COLO668 (cell line): ENCODE data around the gene TNFAIP2.

Experiments used
- DNase-seq: peaks from one replicate; lab custom pipeline; 2025; ENCODE audit not compliant: unreplicated experiment; lab: John Stamatoyannopoulos, UW

The TNFAIP2 gene

DNA sequence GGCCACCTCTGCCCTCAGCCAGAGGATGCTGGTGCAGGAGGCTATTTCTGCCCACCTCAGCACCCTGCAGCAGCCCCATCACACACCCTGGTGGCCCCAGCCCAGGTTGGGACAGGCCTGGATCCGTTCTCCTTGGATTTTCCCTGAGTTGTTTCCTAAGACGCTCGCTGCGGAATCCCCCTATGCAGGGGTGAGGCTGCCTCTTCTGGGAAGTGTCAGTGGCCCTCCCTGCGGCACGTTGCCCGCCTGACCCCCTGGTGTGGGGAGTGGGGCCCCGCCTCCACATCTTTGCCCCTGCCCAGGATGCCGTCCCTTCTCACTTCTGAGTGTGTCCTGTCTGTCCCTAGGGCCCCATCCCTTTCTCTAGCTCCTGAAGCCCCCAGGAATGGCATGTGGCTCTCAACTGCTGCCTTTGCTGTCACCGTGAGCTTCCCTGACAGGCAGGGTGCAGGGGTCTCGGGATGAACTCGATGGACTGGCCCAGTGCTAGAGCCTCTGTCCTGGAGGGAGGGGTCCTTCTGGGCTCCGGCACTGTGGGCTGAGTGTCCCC lies 29.3 kb upstream of the TNFAIP2 start:
- no peak for DNase-seq

DNA sequence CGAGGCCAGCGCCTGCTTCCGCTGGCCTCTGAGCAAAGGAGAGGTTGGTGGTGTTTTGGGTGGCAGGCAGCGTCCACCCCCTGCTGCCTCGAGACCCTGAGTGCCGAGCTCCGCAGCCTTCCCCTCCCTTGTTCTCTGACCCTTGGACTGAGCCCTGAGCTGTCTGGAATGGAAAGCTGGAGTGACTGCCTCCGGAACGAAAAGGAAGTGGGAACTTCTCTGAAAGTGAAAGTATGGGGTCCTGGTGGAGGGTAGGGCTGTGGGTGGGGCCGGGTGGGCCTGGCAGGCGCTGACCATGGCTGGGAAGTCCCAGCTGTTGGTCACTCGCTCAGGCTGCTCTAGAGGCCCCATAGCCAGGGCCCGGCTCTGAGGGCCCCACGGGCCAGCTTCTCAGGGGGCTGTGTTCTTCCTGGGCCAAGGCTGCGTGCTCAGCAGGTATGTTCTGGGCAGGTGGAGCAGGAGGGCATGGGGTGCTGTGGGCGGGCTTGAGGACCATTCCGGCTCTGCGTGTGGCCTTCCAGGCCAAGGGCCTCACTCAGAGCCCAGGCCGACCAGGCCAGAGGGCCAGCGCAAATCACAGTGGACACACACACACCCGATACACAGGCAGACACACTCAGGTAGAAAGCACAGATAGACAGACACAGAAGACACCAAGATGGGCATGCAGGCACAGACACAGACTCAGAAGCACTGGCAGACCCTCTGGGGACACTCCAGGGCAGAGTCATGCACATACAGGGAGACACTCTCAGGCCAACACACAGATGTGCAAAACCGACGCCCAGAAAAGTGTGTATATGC lies 28.7 kb upstream of the TNFAIP2 start, which contains the start of gene EXOC3L4:
Gene EXOC3L4 (plus strand): TSS at position 320 of the 804 bp plus-strand sequence. CDS start 5,495 bp downstream, outside the sequence.
- no peak for DNase-seq

DNA sequence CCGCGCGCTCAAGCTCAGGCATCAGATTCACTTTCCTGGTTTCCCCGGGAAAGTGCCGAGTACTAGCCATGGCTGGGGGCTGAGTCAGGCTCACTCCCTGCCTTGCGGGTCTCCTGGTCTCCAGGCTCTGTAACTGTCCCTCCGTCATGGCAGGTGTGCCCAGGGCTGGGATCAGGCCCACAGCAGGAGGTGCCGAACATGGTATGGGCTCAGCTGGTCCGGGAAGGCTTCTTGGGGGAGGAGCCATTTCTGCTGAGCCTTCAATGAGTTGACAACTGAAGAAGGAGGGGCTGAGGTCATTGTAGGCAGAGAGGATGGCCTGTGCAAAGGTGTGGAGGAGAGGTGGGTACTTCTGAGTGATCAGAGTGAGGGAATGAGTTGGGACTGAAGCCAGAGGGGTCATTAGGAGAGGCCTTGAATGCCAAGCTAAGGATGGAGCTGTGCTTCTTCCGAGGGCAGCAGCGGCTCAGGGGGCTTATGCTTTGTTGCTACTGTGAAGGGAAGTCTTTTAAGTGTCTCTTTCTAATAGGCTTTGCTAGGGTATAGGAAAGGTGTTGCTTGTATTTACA lies 28.0 kb upstream of the TNFAIP2 start:
- no peak for DNase-seq

DNA sequence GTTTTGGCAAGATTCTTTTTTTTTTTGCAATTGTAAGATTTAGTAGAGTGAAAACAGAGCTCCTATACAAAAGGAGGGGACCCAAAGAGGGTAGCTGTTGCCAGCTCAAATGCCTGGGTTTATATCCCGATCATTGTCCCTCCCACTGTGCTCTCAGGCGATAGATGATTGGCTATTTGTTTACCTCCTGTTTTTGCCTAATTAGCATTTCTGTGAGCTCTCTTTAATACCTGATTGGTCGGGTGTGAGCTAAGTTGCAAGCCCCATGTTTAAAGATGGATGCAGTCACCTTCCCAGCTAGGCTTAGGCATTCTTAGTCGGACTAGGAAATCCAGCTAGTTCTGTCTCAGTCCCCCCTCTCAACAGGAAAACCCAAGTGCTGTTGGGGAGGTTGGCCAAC lies 26.9 kb upstream of the TNFAIP2 start:
- no peak for DNase-seq

DNA sequence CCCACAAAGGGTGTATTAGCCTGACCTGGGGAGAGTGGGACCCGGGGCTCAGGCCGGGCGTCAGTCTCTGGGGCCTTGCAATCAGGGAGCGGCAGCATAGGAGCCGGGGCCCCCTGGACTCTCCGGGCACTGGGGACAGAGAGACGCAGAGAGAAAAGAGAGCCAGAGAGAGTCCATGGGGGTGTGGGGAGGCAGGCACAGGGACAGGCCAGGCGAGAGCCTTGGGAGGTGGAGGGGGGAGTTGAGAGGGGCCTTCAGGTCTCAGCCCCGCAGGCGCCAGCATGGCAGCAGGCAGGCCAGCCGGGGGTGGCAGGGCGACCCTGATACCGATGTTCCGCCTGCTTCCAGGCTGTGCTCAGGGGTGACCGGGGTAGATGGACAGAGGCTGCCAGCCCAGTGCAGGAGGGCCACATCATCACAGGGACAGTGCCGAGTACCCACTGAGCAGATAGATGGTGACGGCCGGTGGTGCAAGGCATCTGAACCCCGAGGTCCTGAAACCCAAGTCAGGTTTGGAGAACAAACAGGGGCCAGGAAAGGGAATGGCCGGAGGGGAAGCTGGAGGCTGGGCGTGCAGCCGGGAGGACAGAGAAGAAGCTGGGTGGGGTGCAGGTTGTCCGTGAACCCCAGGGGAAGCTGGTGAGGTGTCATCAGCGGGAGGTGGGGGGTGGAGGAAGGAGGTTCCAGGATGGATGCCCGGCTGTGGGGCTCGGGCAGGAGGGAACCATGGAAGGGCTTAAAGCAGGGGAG lies 25.8 kb upstream of the TNFAIP2 start:
- no peak for DNase-seq

DNA sequence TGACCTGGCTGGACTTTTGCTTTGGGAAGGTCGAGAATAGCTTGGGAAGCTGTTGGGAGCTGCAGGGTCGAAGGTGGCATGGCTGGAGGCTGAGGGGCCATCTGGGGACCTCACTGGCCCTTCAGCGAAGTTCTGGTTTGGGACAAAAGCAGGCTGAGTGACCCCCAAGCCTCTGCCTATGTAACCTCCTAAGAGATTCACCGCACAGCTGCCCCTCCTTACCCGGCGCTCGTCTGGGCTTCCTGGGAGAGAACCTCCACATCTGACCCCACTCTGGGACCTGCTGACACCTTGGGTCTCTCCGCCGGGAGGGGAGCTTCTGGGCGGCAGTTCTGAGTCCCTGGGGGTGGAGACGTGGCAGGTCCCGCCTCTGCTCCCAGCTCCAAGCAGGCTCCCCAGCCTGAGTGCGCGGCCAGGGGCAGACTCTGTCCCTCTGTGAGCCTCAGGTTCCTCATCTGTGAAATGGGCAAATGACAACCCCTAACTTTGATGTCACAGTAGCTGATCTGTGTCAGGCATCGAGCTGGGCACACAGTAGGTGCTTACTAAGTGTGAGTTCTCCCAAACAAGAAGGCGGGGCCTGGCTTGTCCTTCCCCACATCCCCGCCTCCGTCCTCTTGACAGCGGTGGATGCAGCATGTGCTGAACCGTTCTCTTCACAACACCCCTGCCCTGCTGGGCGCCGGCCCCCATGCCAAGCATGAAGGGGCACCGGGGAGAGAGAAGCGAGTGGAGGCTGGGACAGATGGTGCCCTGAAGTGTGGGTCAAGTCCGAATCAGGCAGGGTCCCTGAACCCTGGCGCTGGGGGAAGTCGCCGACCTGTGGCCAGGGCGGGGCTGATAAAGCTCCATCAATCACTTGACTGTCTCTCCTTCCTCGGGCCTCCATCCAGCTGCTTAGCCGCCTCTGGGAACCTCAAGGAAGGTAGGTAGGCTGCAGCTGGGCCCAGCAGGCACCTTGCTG lies 25.0 kb upstream of the TNFAIP2 start:
- no peak for DNase-seq

DNA sequence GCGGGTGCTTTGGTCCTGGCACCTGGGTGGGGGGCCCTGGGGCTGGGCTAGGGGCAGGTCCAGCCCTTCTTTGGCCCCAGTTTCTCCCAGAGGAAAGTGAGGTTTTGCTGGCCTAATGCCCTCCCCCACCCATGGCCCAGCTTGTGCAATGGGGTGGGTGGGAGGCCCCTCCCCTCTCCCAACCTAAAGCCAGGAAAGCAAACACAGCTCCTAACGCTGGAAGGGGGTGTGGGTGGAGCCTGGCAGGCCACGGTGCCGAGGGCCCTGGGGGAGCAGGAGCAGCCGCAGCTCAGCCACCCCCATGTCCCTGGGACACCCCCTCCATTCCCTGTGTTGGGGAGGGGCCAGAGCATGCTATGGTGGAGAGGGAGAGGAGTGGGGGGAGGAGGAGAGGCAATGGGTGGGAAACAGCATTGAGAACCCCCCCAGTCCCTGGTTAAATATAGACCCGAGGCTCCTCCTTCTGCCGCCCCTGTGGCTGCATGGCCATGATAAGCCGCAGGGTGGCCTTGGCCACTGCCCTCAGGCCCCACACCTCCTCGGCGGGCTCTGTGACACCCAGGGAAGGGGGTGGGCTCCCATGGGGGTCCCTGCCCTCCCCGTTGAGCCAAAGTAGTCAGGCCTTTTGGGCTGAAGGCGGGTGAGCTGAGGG lies 24.1 kb upstream of the TNFAIP2 start:
- no peak for DNase-seq

DNA sequence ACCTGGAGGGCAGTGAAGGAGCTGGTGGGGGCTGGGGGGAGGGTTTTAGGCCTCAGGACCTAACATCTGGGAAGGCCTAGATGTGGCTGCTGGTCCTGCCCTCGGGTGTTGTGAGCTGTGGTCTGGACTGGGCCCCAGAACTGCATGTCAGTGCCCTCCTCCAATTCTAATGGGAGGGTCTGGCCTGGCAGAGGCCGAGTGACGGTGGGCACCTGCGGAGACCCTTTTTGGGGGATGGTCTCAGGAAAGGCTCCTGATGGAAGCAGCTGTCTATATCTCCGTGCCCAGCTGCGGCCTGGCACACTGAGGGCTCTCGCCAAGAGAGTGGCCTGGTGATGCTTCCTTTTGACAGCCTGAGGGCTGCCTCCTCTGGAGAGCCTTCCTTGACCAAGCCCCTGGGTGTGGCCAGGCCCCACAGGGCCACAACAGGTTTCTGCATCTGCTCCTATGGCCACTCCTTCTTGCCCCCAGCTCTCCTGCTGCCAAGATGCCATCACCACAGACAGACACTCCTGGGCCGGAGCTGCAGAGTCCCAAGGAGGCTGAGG lies 23.5 kb upstream of the TNFAIP2 start:
- DNase-seq = no peak

DNA sequence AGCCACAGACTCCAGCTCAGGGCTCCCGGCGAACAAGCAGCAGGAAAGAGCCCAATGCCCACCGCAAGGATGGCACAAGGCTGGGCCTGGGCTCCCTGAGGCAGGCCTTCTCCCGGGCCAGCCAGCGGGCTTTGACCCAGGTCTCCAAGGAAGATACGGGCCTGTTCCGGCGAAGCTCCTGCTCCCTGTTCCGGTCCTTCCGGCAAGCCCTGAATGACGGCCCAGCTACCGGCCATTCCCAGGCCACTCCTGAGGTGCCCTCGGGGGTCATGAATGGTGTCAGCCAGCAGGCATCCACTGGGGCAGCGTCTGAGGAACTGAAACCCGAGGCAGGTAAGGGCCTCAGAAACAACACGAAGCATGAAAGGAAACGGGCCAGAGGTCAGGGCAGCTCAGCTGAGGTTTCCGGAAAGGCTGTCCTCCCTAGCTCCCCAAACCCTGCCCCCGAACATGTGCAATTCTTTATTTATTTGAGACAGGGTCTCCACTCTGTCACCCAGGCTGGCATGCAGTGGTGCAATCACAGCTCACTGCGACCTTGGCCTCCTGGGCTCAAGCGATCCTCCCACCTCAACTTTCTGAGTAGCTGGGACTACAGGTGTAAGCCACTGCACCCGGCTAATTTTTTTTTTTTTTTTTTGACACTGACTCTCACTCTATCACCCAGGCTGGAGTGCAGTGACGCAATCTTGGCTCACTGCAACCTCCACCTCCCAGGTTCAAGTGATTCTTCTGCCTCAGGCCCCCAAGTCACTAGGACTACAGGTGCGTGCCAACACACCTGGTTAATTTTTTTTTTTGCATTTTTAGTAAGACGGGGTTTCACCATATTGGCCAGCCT lies 22.8 kb upstream of the TNFAIP2 start:
- DNase-seq = no peak

DNA sequence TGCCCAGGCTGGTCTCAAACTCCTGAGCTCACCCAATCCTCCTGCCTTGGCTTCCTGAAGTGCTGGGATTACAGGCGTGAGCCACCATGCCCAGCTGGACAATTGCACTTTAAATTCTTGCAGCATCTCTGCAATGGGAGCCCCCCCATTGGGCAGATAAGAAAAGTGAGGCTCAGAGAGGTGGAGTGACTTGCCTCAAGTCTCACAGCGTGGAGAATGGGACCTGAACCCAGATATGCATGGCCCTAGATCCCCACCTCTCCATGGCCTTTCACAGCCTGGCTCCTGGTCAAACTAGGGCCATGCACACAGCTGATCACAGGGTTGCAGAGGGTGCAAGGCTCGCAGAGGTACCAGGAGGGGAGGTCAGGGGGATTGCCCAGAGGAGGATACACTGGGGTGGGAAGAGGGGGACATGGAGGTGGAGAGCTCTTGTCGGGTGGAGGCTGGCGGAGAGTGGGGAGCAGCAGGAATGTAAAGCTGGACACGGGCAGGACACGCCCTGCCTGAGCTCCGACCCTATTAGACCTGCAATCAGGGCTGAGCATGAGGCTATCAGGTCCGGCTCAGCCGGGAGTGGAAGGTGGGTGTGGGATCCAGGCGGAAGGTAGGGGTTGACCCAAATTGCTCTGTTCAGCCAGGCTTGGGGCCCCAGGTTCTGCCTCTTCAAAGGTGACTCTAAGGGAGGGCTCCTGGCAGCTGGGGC lies 21.9 kb upstream of the TNFAIP2 start:
- no peak for DNase-seq

DNA sequence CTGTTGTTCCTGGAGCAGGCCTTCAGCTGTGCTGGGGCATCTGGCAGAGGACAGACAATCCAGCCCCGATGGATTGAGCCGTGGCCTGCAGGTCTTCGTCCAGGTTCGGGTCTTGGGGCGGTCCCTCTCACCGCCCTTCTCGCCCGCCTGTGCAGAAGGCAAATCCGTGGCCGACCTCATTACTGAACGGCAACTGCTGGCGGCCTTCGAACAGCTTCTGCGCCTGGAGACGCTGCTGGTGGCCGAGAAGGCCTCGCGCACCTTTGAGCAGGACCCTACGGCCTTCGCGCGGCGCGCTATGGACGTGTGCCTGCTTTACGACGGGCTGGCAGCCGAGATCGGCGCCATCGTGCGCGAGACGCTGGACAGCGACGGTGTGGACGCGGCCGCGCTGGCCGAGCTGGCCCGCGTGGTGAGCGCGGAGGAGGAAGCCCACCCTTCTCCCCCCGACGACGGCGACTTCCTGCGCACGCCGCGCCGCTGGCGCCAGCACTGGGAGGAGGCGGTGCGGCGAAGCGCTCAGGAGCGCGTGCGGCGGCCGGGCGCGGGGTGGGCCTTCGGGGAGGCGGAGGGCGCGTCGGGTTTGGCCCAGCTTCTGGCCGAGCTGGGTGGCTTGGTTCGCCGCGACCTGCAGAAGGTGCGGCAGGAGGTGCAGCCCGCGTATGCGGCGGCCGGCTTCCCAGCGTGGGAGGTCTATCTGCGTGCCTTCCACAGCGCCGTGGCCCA lies 21.1 kb upstream of the TNFAIP2 start:
- DNase-seq = no peak

DNA sequence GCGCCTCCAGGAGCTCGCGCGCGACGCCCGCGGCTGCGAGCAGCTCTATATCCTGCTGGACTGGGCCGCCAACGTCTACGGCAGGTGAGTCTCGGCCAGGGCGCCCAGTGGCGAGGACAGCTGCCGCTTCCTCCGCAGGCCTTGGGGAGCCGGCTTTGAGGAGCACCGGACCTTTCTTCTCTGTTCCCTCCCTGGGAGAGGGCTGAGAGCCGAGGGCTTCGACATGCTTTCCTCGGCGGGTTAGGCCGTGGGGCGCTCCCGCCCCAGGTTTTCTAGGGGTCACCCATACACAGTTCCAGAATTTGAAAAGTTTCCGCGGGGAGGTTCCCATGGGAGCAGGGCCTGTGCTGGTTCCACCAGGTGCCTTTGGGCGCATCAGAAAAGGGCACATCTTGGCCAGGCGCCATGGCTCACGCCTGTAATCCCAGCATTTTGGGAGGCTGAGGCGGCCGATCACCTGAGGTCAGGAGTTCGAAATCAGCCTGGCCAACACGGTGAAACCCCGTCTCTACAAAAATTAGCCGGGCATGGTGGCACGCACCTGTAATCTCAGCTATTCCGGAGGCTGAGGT lies 20.5 kb upstream of the TNFAIP2 start:
- peak; percentile 49 for DNase-seq

DNA sequence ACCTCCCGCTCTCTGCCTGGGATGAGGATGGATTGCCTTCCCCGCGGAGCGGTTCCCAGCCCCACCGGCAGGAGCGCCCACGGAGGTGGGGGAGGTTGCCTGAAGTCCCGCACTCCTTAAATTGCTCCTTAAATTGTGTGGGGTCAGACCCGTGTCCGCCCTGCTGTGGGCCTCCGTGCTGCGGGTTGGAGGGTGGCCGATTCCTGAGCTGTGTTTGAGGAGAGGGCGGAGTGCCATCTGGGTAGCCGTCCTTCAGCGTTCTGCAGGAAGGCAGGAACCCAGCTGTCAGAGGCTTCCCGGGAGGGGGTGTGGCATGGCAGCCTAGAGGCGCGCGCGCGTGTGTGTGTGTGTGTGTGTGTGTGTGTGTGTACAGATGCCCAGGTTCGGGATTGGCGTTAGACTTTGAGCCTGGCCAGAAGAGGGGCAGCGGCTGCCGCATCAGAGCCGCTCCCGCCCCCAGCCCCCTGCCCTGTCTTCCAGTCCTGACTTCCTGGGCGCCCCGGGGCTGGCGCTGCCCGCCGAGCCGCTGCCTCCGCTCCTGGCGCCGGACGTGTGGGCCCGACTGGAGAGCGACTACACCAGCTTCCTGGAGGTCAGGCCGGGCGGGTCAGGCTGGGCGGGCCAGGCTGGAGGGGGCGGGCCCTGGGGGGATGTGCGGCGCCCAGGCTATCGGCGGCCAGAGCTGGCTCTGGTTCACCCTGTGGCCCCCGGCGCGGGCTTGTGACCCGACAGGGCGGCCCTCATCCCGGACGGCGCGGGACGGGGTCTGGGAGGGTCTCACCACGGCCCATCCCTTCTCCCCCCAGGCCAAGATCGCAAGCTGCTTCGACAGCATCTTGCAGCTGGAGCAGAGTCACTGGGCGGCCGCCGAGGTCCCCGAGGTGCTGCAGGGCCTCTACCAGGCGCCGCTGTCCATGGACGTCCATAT lies 19.5 kb upstream of the TNFAIP2 start:
- DNase-seq = peak; percentile 91

DNA sequence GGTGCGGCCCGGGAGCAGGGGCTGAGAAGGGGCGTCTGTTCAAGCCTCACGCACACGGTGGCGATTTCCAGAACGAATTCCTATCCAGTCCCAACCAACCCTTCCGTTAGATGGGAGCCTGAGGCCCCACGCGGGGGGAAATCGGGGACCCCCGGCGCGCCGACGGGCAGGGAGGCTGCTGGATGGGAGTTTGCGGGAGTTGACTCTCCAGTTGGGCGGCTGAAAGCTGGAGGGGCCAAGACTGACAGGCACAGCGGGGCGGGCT lies 18.9 kb upstream of the TNFAIP2 start:
- no peak for DNase-seq

DNA sequence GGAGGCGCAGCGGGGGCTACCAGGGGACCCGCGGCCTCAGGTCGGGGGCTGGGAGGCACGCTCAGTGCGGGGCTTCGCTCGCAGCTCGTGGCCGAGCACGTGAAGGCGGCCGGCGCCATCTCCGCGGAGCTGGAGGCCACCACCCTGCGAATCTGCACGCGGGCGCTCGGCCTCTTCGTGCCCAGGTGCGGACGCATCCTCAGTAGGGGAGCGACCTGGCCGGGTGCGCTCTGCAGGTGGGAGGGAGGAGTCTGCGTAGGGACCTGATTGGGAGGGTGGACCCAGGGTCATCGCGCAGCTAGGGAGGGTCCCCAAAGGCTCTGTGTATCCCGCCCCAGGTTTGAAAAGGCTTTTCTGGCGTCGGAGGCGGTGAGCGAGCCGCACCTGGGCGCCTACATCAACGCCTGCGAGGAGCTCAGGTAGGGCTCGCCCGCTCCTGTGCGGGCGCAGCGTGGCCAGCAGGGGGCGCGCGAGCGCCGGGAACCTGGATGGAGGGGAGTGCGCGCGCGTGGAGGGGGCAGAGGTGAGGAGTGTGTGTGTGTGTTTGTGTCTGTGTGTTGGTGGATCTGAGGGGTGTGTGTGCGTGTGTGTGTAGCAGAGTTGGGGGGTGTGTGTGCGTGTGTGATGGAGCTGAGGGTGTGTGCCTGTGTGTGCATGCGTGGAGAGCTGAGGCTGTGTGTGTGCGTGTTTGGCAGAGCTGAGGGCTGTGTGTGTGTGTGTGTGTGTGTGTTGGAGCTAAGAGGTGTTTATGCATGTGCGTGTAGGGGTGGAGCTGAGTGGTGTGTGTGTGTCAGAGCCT lies 18.4 kb upstream of the TNFAIP2 start:
- peak; percentile 90 for DNase-seq
